ENCODE data around the gene COPB1.

DNA sequence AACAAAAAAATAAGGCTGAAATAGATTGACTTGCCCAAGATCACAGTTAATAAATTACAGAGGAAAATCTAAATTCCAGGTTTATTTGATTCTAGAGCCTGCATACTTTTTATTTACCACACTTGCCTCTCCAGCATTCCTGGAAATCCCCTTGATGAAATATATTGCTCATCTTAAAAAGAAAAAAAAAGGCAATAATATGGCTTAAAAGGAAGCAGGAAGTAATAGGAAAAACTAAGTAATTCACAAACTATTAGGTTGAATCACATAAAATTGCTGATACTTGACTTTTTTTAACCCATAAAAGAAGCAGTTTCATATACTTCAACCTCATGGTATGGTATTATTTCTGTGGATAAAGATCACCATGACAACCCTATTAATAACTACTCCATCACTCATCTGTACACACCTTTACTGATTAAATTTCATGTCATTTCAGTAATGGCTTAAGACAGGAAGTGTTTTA, 52.9 kb downstream of the COPB1 start:
- TF ChIP-seq, protein P1, sequence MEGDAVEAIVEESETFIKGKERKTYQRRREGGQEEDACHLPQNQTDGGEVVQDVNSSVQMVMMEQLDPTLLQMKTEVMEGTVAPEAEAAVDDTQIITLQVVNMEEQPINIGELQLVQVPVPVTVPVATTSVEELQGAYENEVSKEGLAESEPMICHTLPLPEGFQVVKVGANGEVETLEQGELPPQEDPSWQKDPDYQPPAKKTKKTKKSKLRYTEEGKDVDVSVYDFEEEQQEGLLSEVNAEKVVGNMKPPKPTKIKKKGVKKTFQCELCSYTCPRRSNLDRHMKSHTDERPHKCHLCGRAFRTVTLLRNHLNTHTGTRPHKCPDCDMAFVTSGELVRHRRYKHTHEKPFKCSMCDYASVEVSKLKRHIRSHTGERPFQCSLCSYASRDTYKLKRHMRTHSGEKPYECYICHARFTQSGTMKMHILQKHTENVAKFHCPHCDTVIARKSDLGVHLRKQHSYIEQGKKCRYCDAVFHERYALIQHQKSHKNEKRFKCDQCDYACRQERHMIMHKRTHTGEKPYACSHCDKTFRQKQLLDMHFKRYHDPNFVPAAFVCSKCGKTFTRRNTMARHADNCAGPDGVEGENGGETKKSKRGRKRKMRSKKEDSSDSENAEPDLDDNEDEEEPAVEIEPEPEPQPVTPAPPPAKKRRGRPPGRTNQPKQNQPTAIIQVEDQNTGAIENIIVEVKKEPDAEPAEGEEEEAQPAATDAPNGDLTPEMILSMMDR (conservative IDR thresholded peaks at IDR 0.05; ENCODE audit: low read length) = no peak
- TF ChIP-seq EZH2phosphoT487 (IDR thresholded peaks at IDR 0.05; ENCODE audit: borderline replicate concordance, low read depth, low read length) = no peak
